Neural cell (in vitro differentiated cells): ENCODE results near the gene LSM6. TPM values are rescaled to one million over a fixed set of nuclear protein-coding genes. Genes with fewer than 3 reads are reported as not detected.

Source experiments
- H2AFZ ChIP-seq: fragments of 200-600, 300-800 bp; sonication (generic), shearing (Covaris generic); 2 replicates; pipeline ENCODE4 v1.6.0; 2014; ENCODE audit warnings: low read depth, mild to moderate bottlenecking, antibody characterized with exemption, low read length, moderate library complexity
- H3F3A ChIP-seq: fragments of 200-600 bp; shearing (Covaris generic); 2 replicates; pipeline ENCODE4 v1.6.1; 2016; ENCODE audit warnings: mild to moderate bottlenecking, moderate library complexity, mixed read lengths, antibody characterized with exemption, low read length; ENCODE audit not compliant: insufficient read depth, poor library complexity, severe bottlenecking
- H3K27ac ChIP-seq: fragments of 200-600, 300-800 bp; sonication (generic), shearing (Covaris generic); 2 replicates; pipeline ENCODE4 v1.5.1; 2014; ENCODE audit warnings: mild to moderate bottlenecking, low read length, moderate library complexity
- H3K27me3 ChIP-seq: fragments of 300-800, 200-600 bp; sonication (generic), shearing (Covaris generic); 2 replicates; pipeline ENCODE4 v1.6.0; 2014; ENCODE audit warnings: mild to moderate bottlenecking, low read depth, low read length, moderate library complexity; ENCODE audit not compliant: insufficient read depth
- H3K36me3 ChIP-seq: fragments of 300-800, 200-600 bp; sonication (generic), shearing (Covaris generic); 2 replicates; pipeline ENCODE4 v1.5.1; 2014; ENCODE audit warnings: mild to moderate bottlenecking, antibody characterized with exemption, low read length, moderate library complexity; ENCODE audit not compliant: insufficient read depth
- H3K4me2 ChIP-seq: fragments of 300-800, 200-600 bp; sonication (generic), shearing (Covaris generic); 2 replicates; pipeline ENCODE4 v1.6.0; 2014; ENCODE audit warnings: mild to moderate bottlenecking, low read length
- H3K4me3 ChIP-seq: fragments of 300-800, 200-600 bp; sonication (generic), shearing (Covaris generic); 2 replicates; pipeline ENCODE4 v1.5.1; 2014; ENCODE audit warnings: mild to moderate bottlenecking, low read length, moderate library complexity
- H3K79me2 ChIP-seq: fragments of 200-600 bp; shearing (Covaris generic); replicated peaks from 2 replicates; pipeline ENCODE4 v1.6.0; 2014; ENCODE audit warnings: mild to moderate bottlenecking, low read length, moderate library complexity; ENCODE audit not compliant: insufficient read depth
- H3K9ac ChIP-seq: fragments of 300-800, 200-600 bp; sonication (generic), shearing (Covaris generic); 2 replicates; pipeline ENCODE4 v1.6.1; 2016; ENCODE audit warnings: mild to moderate bottlenecking, low read length, mixed read lengths
- H3K9me2 ChIP-seq: fragments of 200-600 bp; shearing (Covaris generic); 2 replicates; pipeline ENCODE4 v1.6.1; 2016; ENCODE audit warnings: mild to moderate bottlenecking, low read length, mixed read lengths; ENCODE audit not compliant: insufficient read depth
- H3K9me3 ChIP-seq: fragments of 200-600, 300-800 bp; sonication (generic), shearing (Covaris generic); 2 replicates; pipeline ENCODE4 v1.6.1; 2016; ENCODE audit warnings: mild to moderate bottlenecking, mixed run types, low read length, moderate library complexity, mixed read lengths
- H4K20me1 ChIP-seq: fragments of 200-600 bp; shearing (Covaris generic); 2 replicates; pipeline ENCODE4 v1.6.1; 2016; ENCODE audit warnings: mild to moderate bottlenecking, mixed run types; ENCODE audit not compliant: insufficient read depth
- CTCF ChIP-seq: fragments of 450-650 bp; IDR thresholded peaks from 2 replicates; pipeline ENCODE4 v1.5.1; 2014; ENCODE audit warnings: antibody characterized with exemption, mild to moderate bottlenecking, moderate library complexity; ENCODE audit not compliant: poor library complexity, severe bottlenecking
- EP300 ChIP-seq: fragments of 450-650 bp; conservative IDR thresholded peaks from 2 replicates; pipeline ENCODE4 v1.6.1; 2014; ENCODE audit warnings: antibody characterized with exemption, mild to moderate bottlenecking, moderate library complexity; ENCODE audit not compliant: poor library complexity, severe bottlenecking
- EZH2 ChIP-seq: fragments of 200-600, 300-800 bp; shearing (Covaris generic), sonication (generic); IDR thresholded peaks from 2 replicates; pipeline ENCODE4 v1.6.1; 2014; ENCODE audit warnings: antibody characterized with exemption, low read length, borderline replicate concordance, mild to moderate bottlenecking; ENCODE audit not compliant: insufficient read depth, poor library complexity, severe bottlenecking
- MXI1 ChIP-seq: fragments of 450-650 bp; conservative IDR thresholded peaks from 2 replicates; pipeline ENCODE4 v1.6.1; 2014; ENCODE audit warnings: antibody characterized with exemption, mild to moderate bottlenecking; ENCODE audit not compliant: poor library complexity, severe bottlenecking
- POLR2AphosphoS5 ChIP-seq: IDR thresholded peaks from 2 replicates; pipeline ENCODE4 v1.6.1; 2012
- RAD21 ChIP-seq: fragments of 450-650 bp; conservative IDR thresholded peaks from 2 replicates; pipeline ENCODE4 v1.6.1; 2014; ENCODE audit warnings: antibody characterized with exemption, mild to moderate bottlenecking, moderate library complexity
- SMC3 ChIP-seq: fragments of 450-650 bp; conservative IDR thresholded peaks from 2 replicates; pipeline ENCODE4 v1.6.1; 2014; ENCODE audit warnings: antibody characterized with exemption, mild to moderate bottlenecking, moderate library complexity; ENCODE audit not compliant: poor library complexity
- TAF1 ChIP-seq: IDR thresholded peaks from 2 replicates; pipeline ENCODE4 v1.6.1; 2012; ENCODE audit warnings: low read depth
- polyA plus RNA-seq: library from polyadenylated mRNA; depleted of rRNA; stranded (reverse); fragments of >200 nt; gene quantifications from 2 replicates; pipeline ENCODE4 v1.2.3, GENCODE V29; 2014
- TF ChIP-seq, protein P1 (sequence below): IDR thresholded peaks from 2 replicates; pipeline ENCODE4 v1.6.1; 2012; ENCODE audit warnings: borderline replicate concordance

LSM6 gene
- polyA plus RNA-seq, 1 donor from 2014 or later: 123 TPM

DNA sequence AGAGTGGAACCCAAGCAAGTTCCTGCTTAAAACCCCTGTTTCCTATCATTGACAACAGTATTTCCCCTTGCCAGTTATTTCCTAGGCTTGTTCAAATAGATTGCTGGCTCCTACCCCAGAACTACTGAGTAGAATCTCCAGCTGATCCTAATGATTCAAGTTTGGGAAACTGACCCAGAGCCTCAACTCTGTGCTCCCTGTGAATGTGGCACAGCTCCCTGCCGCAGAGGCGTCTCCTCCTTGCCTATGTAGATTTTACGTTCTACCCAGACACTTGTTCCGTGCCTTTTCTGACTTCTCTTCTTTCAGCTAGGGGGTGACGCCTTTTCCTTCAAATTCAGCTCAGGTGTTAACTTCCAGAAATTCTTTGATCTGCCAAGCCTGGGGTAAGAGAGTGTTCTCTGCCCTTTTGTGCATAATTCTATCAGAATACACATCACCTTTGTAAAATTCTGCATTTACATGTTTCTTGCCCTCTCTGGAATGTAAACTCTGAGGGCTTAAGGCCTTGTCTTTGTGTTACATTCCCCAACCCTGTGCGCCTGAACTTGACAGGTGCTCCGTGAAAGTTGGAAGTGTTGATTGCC, 4.4 kb downstream of the LSM6 start:
- no peak overlapping the region for H3K4me2 ChIP-seq
- H3K27ac ChIP-seq: no peak overlapping the region
- H3F3A ChIP-seq: no peaks in the 10 kb centered on the region
- no peaks in the 10 kb centered on the region for H4K20me1 ChIP-seq
- H3K9ac ChIP-seq: no peak overlapping the region
- no peaks in the 10 kb centered on the region for H3K27me3 ChIP-seq
- H3K9me3 ChIP-seq: no peaks in the 10 kb centered on the region
- H3K36me3 ChIP-seq: no peaks in the 10 kb centered on the region
- peak overlapping the region; percentile 15 for H3K4me3 ChIP-seq
- H3K9me2 ChIP-seq: no peaks in the 10 kb centered on the region
- TF ChIP-seq EP300 (no peak), SMC3 (no peak), RAD21 (no peak), POLR2AphosphoS5 (no peak), MXI1 (no peak), TAF1 (no peak), CTCF (no peak), EZH2 (no peak)
- TF ChIP-seq, protein P1, sequence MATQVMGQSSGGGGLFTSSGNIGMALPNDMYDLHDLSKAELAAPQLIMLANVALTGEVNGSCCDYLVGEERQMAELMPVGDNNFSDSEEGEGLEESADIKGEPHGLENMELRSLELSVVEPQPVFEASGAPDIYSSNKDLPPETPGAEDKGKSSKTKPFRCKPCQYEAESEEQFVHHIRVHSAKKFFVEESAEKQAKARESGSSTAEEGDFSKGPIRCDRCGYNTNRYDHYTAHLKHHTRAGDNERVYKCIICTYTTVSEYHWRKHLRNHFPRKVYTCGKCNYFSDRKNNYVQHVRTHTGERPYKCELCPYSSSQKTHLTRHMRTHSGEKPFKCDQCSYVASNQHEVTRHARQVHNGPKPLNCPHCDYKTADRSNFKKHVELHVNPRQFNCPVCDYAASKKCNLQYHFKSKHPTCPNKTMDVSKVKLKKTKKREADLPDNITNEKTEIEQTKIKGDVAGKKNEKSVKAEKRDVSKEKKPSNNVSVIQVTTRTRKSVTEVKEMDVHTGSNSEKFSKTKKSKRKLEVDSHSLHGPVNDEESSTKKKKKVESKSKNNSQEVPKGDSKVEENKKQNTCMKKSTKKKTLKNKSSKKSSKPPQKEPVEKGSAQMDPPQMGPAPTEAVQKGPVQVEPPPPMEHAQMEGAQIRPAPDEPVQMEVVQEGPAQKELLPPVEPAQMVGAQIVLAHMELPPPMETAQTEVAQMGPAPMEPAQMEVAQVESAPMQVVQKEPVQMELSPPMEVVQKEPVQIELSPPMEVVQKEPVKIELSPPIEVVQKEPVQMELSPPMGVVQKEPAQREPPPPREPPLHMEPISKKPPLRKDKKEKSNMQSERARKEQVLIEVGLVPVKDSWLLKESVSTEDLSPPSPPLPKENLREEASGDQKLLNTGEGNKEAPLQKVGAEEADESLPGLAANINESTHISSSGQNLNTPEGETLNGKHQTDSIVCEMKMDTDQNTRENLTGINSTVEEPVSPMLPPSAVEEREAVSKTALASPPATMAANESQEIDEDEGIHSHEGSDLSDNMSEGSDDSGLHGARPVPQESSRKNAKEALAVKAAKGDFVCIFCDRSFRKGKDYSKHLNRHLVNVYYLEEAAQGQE: no peak
- H2AFZ ChIP-seq: no peak overlapping the region
- H3K79me2 ChIP-seq: peaks cover 42% of the 10 kb centered on the region

GRCh38 chr4:146182443-146182842, 6.9 kb downstream of the LSM6 start:
- Histone ChIP-seq H3K79me2 (peaks cover 27% of the 10 kb centered on the region), H3K9ac (no peak overlapping the region), H3K4me3 (no peak overlapping the region), H2AFZ (no peak overlapping the region), H3K9me3 (no peaks in the 10 kb centered on the region), H3K36me3 (no peaks in the 10 kb centered on the region), H3K4me2 (no peak overlapping the region), H3F3A (no peaks in the 10 kb centered on the region), H4K20me1 (no peaks in the 10 kb centered on the region), H3K27ac (no peak overlapping the region), H3K27me3 (no peaks in the 10 kb centered on the region), H3K9me2 (no peaks in the 10 kb centered on the region)
- TF ChIP-seq MXI1 (no peak), SMC3 (no peak), RAD21 (no peak), EP300 (no peak), POLR2AphosphoS5 (no peak), CTCF (no peak), TAF1 (no peak), EZH2 (no peak)
- TF ChIP-seq, protein P1: no peak
